Psoas muscle (tissue), 8 donors: Measurements from ENCODE around the gene THRSP. TPM values are rescaled to one million over a fixed set of nuclear protein-coding genes. Genes with fewer than 3 reads are reported as not detected.
A peak's percentile ranks its signal among the peaks of the same experiment; 100 is the strongest.

ENCODE experiments used
- ATAC-seq, 4 donors: fragments of 200-7000 bp; cut with Tn5 transposase; one replicate each; pipeline ENCODE4 v1.9.1; 2020; ENCODE audit warnings: moderate library complexity in 3 of 4, mild to moderate bottlenecking in 2 of 4
- DNase-seq, 2 donors: peaks; one replicate each; pipeline ENCODE4 v3.0.0-alpha.2; 2020
- H3K27ac ChIP-seq: fragments of 200-600 bp; one replicate; pipeline ENCODE4 v1.8.0; 2022
- H3K27me3 ChIP-seq, 3 donors: fragments of 200-600 bp in 1 of 3; one replicate each; pipeline versions ENCODE4 v1.6.1 to v1.8.0; 2013 to 2022; ENCODE audit warnings: low read length in 2 of 3, mild to moderate bottlenecking in 2 of 3, moderate library complexity in 1 of 3; ENCODE audit not compliant: insufficient read depth in 3 of 3
- H3K36me3 ChIP-seq, 2 donors: fragments of 200-600 bp in 1 of 2; one replicate each; pipeline versions ENCODE4 v1.6.1 to v1.8.0; 2013 to 2022; ENCODE audit warnings: low read depth in 1 of 2, mild to moderate bottlenecking in 1 of 2, moderate library complexity in 1 of 2; ENCODE audit not compliant: insufficient read depth in 1 of 2
- H3K4me1 ChIP-seq: fragments of 200-600 bp; one replicate; pipeline ENCODE4 v1.8.0; 2022
- H3K4me3 ChIP-seq: fragments of 200-600 bp; one replicate; pipeline ENCODE4 v1.8.0; 2022; ENCODE audit warnings: mild to moderate bottlenecking
- H3K9me3 ChIP-seq: fragments of 200-600 bp; one replicate; pipeline ENCODE4 v1.8.0; 2022
- WGBS, 3 donors: extraction: QIAGEN DNeasy Blood & Tissue Kit; methylation state at CpG; one replicate each; pipeline versions ENCODE4 v1.1.6 to v1.1.7; 2013; 5-methylcytosine and 5-hydroxymethylcytosine counted together
- intact Hi-C, 2 donors: fragments of 100-400 bp; cut with DNase I; formaldehyde crosslinking; loops; one replicate each; pipeline versions ENCODE4 v1.11.0 to v1.14.2; 2022
- polyA plus RNA-seq, 3 donors: library from polyadenylated mRNA; stranded (reverse); fragments of 200-250 nt; gene quantifications; one replicate each; pipeline ENCODE4 v1.2.3, GENCODE V29; 2013
- total RNA-seq, 4 donors: library from RNA; stranded (reverse); fragmentation: NEBNext Ultra II Directional in 2 of 4; extraction: Animal tissue kit (Norgen Biotek cat#: 25700) in 2 of 4; gene quantifications; one replicate each; pipeline versions ENCODE4 v1.2.1 to v1.2.4, GENCODE V29; 2021 to 2023
- TF ChIP-seq, protein P1 (sequence below): fragments of 200-600 bp; IDR thresholded peaks from one replicate; pipeline ENCODE4 v1.8.0; 2022; ENCODE audit warnings: antibody characterized with exemption
- donor health status: healthy with polysubstance abuse.
- donor health status: DM: no; HTN: no; CAD: no; lungs with moderate emphysema.
- donor health status: Bipolar disorder and iron deficiency.
- donor health status: healthy.
- donor health status: DM: yes; HTN: yes; CAD: no.
- donor health status: DM: no; HTN: no; CAD: no.
- donor health status: DM: no; HTN: no; CAD: no.
- donor health status: DM: yes; HTN: yes; CAD: no.

THRSP gene
- total and polyA plus RNA-seq, 7 donors = 0.24 to 7.2 (median 2.2) TPM

GRCh38 chr11:78079232-78080083, 15.8 kb downstream of the THRSP start, which contains the start of gene NDUFC2:
Gene NDUFC2, minus strand, starts transcription at chr11:78079862. Its CDS starts 118 bp downstream, at chr11:78079744.
- intact Hi-C loops = loop anchor here (5.0 kb wide), 2 partner anchors 58 to 108 kb away; partner anchors contain the start of genes ALG8 (in 1 of the 2), KCTD21 (in 1 of the 2) and USP35 (in 1 of the 2)
- peaks cover 0 to 6% of the 10 kb centered on the region in 2 donors for H3K36me3 ChIP-seq
- WGBS, 3 donors = 0% methylated on average over 62 to 68 of the region's 68 CpGs
- H3K9me3 ChIP-seq = no peaks in the 10 kb centered on the region
- peaks cover 35% of the 10 kb centered on the region for H3K4me1 ChIP-seq
- H3K27ac ChIP-seq = peak within 1 kb of the TSS; percentile 79
- H3K27me3 ChIP-seq = no peaks in the 10 kb centered on the region
- DNase-seq (peak; percentile 82 to 90), ATAC-seq (peak; percentile 94 to 98 (median 96))
- TF ChIP-seq, protein P1, sequence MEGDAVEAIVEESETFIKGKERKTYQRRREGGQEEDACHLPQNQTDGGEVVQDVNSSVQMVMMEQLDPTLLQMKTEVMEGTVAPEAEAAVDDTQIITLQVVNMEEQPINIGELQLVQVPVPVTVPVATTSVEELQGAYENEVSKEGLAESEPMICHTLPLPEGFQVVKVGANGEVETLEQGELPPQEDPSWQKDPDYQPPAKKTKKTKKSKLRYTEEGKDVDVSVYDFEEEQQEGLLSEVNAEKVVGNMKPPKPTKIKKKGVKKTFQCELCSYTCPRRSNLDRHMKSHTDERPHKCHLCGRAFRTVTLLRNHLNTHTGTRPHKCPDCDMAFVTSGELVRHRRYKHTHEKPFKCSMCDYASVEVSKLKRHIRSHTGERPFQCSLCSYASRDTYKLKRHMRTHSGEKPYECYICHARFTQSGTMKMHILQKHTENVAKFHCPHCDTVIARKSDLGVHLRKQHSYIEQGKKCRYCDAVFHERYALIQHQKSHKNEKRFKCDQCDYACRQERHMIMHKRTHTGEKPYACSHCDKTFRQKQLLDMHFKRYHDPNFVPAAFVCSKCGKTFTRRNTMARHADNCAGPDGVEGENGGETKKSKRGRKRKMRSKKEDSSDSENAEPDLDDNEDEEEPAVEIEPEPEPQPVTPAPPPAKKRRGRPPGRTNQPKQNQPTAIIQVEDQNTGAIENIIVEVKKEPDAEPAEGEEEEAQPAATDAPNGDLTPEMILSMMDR = no peak
- H3K4me3 ChIP-seq = peak within 1 kb of the TSS; percentile 81

DNA sequence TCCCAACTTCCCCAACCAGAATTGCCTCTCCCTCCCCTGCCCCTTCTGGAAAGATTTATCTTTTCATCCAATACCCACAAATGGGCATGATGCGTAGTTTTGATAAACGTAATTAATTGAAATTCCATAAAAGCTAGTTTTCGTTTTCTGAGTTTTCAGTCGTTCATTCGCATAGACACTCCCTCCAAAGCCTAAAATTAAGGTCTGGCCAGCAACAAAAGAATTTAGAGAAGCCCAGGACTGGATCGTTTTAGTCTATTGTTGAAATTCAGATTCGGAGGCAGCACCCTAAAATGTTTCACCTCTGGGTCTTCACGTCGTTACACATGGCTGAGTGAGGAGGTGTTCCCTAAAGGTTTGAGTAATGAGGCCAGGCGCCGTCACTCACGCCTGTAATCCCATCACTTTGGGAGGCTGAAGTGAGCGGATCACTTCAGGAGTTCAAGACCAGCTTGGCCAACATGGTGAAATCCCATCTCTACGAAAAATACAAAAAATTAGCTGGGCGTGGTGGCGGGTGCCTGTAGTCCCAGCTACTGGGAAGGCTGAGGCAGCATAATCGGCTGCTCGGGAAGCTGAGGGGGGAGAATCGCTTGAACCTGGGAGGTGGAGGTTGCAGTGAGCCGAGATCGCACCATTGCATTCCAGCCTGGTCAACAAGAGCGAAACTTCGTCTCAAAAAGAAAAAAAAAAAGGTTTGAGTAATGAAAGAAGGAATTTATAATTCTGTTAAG, 16.6 kb downstream of the THRSP start:
- Histone ChIP-seq H3K27ac (peak overlapping the region; percentile 79), H3K9me3 (no peaks in the 10 kb centered on the region), H3K36me3 (peaks cover 0 to 6% of the 10 kb centered on the region in 2 donors), H3K4me1 (peaks cover 32% of the 10 kb centered on the region), H3K4me3 (peak overlapping the region; percentile 81), H3K27me3 (no peaks in the 10 kb centered on the region)
- TF ChIP-seq, protein P1 = no peak
- peak in 1 of 4 donors; percentile 19 for ATAC-seq
- no peak for DNase-seq
- intact Hi-C loops = loop anchor here in 1 of 2 donors (5.0 kb wide), 1 partner anchor 57 kb away; the partner anchor contains the start of gene ALG8
- WGBS, 3 donors = 54 to 61% (median 54%) methylated on average over 23 of the region's 23 CpGs

DNA sequence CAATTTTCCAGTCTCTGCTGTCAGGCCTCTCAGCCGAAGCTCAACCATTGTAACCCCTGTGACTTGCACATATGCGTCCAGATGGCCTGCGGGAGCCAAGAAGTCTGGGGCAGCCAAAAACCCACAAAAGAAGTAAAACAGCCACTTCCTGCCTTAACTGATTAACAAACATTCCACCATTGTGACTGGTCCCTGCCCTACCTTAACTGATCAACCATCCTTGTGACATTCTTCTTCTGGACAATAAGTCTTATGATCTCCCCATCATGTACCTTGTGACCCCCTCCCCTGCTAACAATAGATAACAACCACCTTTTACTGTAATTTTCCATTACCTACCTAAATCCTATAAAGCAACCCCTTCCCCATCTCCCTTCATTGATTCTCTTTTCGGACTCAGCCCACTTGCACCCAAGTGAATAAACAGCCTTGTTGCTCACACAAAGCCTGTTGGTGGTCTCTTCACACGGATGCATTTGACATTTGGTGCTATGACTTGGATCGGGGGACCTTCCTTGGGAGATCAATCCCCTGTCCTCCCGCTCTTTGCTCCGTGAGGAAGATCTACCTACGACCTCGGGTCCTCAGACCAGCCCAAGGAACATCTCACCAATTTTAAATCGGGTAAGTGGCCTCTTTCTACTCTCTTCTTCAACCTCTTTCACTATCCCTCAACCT, 17.3 kb downstream of the THRSP start:
- ATAC-seq (no peak), DNase-seq (no peak)
- intact Hi-C loops = loop anchor here in 1 of 2 donors (5.0 kb wide), 1 partner anchor 56 kb away; the partner anchor contains the start of gene ALG8
- H3K9me3 ChIP-seq = no peaks in the 10 kb centered on the region
- H3K4me3 ChIP-seq = peak overlapping the region; percentile 81
- peaks cover 0 to 6% of the 10 kb centered on the region in 2 donors for H3K36me3 ChIP-seq
- H3K27me3 ChIP-seq = no peaks in the 10 kb centered on the region
- TF ChIP-seq, protein P1 = no peak
- H3K4me1 ChIP-seq = peaks cover 26% of the 10 kb centered on the region
- 76 to 86% (median 83%) methylated on average over 11 of the region's 11 CpGs for WGBS, 3 donors
- H3K27ac ChIP-seq = no peak overlapping the region

DNA sequence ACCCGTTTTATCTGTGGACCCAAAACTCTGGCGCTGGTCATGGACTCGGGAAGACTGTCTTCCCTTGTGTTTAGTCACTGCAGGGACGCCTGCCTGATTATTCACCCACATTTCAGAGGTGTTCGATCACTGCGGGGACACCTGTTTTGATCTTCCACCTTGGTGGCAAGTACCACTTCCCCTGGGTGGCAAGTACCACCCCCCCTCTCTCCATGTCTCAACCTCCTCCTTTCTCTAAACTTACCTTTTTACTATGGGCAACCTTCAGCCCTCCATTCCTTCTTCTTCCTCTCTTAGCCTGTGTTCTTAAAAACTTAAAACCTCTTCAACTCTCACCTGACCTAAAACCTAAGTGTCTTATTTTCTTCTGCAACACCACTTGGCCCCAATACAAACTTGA, 17.9 kb downstream of the THRSP start:
- Histone ChIP-seq H3K27ac (no peak overlapping the region), H3K36me3 (peaks cover 0 to 6% of the 10 kb centered on the region in 2 donors), H3K9me3 (no peaks in the 10 kb centered on the region), H3K4me3 (no peak overlapping the region), H3K4me1 (peaks cover 22% of the 10 kb centered on the region), H3K27me3 (no peaks in the 10 kb centered on the region)
- TF ChIP-seq, protein P1 = no peak
- DNase-seq (no peak), ATAC-seq (no peak)
- intact Hi-C loops = loop anchor here in 1 of 2 donors (5.0 kb wide), 1 partner anchor 56 kb away; the partner anchor contains the start of gene ALG8
- WGBS, 3 donors = 85 to 93% (median 89%) methylated on average over 6 of the region's 6 CpGs
